ENCODE measurements around the gene POU3F2. TPM values are rescaled to one million over a fixed set of nuclear protein-coding genes. Genes with fewer than 3 reads are reported as not detected.

The POU3F2 gene
- total and polyA plus RNA-seq, 9 donors, result 0.02 TPM; not detected in 8

DNA sequence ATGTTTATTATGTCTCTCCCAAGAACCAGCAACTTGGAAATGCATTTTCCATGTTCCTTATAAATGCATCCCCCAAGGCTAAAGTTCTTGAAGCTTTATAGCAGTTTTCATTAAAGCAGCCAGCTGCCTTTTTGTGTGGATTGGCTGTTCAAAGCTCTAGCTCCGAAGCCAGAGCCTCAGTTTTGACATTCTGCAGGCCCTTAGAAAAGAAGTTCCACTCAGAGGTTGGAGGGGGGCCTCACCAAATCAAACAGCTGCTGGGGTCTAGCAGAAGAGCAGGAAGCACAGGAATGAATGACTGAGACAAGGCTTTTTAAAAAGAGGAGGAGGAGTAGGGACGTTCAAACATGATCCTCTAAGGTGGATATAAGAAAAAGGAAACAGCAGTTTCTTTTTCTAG is 4.2 kb upstream of the POU3F2 start:
- Histone ChIP-seq H3K4me1 (ENCODE audit: insufficient read depth) (peaks cover 5% of the 10 kb centered on the region), H3K27ac (no peak overlapping the region), H3K9me3 (no peaks in the 10 kb centered on the region), H3K36me3 (no peaks in the 10 kb centered on the region), H3K27me3 (peaks cover 6% of the 10 kb centered on the region), H3K4me3 (no peak overlapping the region)
- 19 to 21% (median 20%) methylated on average over 2 of the region's 2 CpGs for WGBS, 3 donors
- TF ChIP-seq EP300 (IDR thresholded peaks at IDR 0.05) (no peak), CTCF (IDR thresholded peaks at IDR 0.05) (no peak), POLR2A (IDR thresholded peaks at IDR 0.05) (no peak)
- intact Hi-C loops (cut with DNase I), result loop anchor here in 1 of 4 donors (5.0 to 10.0 kb wide), 2 partner anchors 1335 to 1758 kb away; no protein-coding TSS in a partner anchor
- DNase-seq, result no peak

DNA sequence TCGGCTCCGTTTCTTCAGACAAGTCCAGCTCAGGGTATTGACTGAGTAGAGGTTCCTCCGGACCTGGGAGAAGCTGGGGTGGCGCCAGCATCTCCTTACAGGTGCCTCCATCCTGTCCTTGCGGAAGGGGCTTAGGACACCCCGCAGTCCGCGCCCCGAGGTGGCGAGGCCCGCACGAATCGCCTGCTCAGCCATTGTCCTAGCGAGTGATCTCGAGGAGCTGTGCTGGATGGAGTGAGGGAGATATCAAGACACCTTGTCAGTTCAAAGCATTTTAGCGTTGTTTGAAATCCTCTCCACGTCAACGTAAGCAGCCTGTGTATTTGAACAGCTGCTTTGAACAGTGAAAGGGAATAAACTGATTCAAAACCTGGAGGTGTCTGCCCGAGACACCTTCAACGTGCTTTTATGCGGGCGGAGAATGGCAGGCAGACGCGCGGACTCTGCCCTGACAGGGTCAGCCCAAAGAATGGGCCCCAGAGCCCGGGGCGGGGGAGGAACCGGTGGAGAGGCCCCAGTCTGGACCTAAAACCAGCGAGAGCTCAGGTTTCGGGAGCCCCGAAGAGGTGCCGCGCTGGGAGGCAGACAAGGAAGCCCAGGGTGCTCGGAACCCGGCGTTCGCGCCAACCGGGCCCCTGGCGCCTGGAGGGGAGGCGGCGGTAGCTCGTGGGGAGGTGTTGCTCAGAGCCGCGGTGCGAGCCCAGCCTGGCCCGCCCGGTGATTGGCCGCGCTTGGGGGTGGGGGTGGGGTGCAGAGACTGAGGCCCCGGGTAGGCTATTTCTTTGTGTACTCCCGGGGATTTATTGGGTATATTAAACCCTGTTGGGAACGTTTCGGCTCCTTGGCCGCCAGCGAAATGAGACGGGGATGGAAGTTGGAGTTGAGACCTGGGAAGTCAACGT is 3.1 kb upstream of the POU3F2 start:
- H3K4me3 ChIP-seq, result no peak overlapping the region
- no peaks in the 10 kb centered on the region for H3K36me3 ChIP-seq
- H3K9me3 ChIP-seq, result no peaks in the 10 kb centered on the region
- 3 to 5% (median 4%) methylated on average over 58 of the region's 58 CpGs for WGBS, 3 donors
- peaks cover 12% of the 10 kb centered on the region for H3K4me1 ChIP-seq (ENCODE audit: insufficient read depth)
- no peak for DNase-seq
- intact Hi-C loops (cut with DNase I), result loop anchor here in 1 of 4 donors (5.0 to 10.0 kb wide), 2 partner anchors 1337 to 1759 kb away; no protein-coding TSS in a partner anchor
- TF ChIP-seq POLR2A (IDR thresholded peaks at IDR 0.05) (no peak), EP300 (IDR thresholded peaks at IDR 0.05) (no peak), CTCF (IDR thresholded peaks at IDR 0.05) (no peak)
- no peak overlapping the region for H3K27ac ChIP-seq
- H3K27me3 ChIP-seq, result peaks cover 6% of the 10 kb centered on the region

DNA sequence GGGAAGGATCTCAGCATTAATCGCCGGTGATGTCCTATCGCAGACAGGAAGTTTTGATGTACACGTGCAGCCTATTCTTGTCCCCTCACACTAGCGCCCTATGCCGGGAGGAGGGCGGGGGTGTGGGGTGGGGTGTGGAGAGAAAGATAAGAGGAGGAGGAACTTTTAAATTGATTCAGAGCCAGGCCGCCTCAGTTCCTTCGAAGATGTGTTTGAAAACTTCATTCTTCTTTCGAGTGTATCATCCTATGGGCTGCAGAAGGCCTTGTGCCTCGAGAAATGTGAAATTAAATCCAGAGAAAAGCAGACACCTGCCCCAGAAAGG is 2.5 kb upstream of the POU3F2 start:
- TF ChIP-seq POLR2A (IDR thresholded peaks at IDR 0.05) (no peak), CTCF (IDR thresholded peaks at IDR 0.05) (no peak), EP300 (IDR thresholded peaks at IDR 0.05) (no peak)
- H3K4me1 ChIP-seq (ENCODE audit: insufficient read depth), result peaks cover 12% of the 10 kb centered on the region
- no peaks in the 10 kb centered on the region for H3K9me3 ChIP-seq
- no peak for DNase-seq
- H3K4me3 ChIP-seq, result peak overlapping the region; percentile 58
- H3K27ac ChIP-seq, result no peak overlapping the region
- intact Hi-C loops (cut with DNase I), result loop anchor here in 1 of 4 donors (5.0 to 10.0 kb wide), 2 partner anchors 1337 to 1760 kb away; no protein-coding TSS in a partner anchor
- peaks cover 6% of the 10 kb centered on the region for H3K27me3 ChIP-seq
- WGBS, 3 donors, result 2 to 4% (median 4%) methylated on average over 11 of the region's 11 CpGs
- no peaks in the 10 kb centered on the region for H3K36me3 ChIP-seq

DNA sequence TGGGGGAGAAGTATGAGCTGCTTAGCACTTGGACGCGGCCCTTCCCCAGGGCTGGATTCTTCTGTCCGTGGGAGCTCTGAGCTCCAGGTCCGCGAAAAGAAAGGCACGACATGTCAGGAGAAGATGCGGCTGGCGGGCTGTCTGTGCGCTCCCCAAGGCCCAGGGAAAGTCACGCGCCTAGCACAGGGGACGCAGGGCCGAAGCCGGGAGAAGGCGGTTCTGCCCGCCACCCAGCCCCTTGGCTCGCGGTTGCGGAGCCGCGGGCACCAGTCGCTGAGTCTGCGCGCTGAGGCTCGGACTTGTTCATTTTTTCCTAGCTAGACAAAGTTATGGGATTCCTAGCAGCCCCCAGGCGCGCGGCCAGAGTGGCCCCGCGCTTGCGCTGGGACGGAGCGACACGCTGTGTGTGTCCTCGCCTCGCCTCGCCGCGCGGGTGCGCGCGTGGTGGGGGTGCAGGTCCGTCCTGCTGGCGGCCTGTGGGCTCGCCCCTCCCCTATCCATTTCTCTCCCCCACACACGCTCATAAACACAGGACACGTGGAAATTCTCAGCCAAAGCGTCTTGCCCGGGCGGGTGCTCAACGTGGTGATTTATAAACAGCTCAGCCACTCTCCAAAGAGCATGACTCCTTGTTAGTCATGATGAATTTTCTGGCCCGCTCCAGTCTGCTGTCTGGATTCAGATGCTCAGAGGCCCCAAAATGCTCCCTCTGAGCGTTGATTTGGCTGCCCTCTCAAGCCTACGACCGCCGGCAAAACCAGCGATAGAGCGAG is 1.9 kb upstream of the POU3F2 start:
- WGBS, 3 donors, result 1 to 3% (median 2%) methylated on average over 58 to 59 of the region's 59 CpGs
- H3K27me3 ChIP-seq, result peaks cover 6% of the 10 kb centered on the region
- H3K4me3 ChIP-seq, result peak overlapping the region; percentile 58
- intact Hi-C loops (cut with DNase I), result loop anchor here in 1 of 4 donors (5.0 to 10.0 kb wide), 2 partner anchors 1338 to 1760 kb away; no protein-coding TSS in a partner anchor
- TF ChIP-seq POLR2A (IDR thresholded peaks at IDR 0.05), result no peak
- TF ChIP-seq CTCF (IDR thresholded peaks at IDR 0.05), result no peak
- no peak for TF ChIP-seq EP300 (IDR thresholded peaks at IDR 0.05)
- peaks cover 12% of the 10 kb centered on the region for H3K4me1 ChIP-seq (ENCODE audit: insufficient read depth)
- DNase-seq, result peak in 3 of 5 donors; percentile 34 to 40 (median 36)
- no peak overlapping the region for H3K27ac ChIP-seq
- no peaks in the 10 kb centered on the region for H3K36me3 ChIP-seq
- H3K9me3 ChIP-seq, result no peaks in the 10 kb centered on the region
